Inflammatory macrophage treated with lipopolysaccharide for 4 hours (primary cell): ENCODE data around the gene ZNF784.

Experiments used
- DNase-seq: peaks from one replicate; pipeline ENCODE4 v3.0.0-alpha.2; 2020

The ZNF784 gene, protein sequence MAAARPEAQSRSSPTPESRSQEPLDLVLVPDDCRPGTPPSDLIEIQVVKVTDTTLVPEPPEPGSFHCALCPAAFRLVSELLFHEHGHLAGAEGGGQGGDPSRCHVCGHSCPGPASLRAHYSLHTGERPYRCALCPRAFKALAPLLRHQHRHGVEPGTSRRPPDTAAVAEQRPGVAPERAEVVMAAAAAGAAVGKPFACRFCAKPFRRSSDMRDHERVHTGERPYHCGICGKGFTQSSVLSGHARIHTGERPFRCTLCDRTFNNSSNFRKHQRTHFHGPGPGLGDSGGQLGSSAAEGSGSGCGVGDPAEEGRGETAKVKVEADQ

DNA sequence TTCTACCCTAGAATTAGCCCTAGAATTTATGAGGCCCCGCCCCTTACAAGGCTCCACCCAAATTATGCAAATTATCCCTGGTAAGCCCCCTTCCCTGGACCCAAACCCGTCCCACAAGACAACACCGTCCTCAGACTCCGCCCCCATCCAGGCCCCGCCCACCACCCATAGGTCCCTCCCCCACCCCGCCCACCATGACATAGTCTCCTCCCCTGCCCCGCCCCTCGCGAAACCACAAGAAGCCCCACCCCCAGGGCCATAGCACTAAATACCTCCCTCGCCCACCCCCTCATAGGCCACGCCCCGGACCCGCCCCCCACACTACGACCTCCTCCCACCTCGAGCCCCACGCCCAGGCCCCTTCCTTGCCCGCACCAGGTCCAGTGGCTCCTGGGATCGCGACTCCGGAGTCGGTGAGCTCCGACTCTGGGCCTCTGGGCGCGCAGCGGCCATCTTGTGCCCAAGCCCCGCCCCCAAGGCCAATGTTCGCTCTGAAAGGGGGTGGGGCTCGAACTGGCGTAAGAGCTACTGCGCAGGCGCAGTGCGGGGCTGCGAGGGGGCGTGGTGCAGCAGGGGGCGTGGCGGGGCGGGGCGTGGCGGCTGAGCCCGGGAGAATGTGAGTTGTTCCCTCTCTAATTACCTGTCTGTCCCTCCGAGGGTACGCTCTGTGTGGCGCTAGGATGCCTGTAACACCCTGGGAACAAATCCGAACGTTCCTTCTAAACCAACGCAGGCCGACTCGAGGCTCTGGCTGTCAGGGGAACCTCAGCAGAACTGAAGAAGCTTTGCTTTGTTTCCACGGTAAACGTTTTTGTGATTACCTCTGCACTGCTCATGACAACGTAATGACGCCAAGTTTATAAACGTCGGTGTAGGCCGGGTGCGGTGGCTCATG, at the start of gene ZNF784:
Gene ZNF784, minus strand, starts transcription at position 458 of the 895 bp plus-strand sequence. Its CDS starts 5 bp downstream, at position 453.
- peak; percentile 94 for DNase-seq

DNA sequence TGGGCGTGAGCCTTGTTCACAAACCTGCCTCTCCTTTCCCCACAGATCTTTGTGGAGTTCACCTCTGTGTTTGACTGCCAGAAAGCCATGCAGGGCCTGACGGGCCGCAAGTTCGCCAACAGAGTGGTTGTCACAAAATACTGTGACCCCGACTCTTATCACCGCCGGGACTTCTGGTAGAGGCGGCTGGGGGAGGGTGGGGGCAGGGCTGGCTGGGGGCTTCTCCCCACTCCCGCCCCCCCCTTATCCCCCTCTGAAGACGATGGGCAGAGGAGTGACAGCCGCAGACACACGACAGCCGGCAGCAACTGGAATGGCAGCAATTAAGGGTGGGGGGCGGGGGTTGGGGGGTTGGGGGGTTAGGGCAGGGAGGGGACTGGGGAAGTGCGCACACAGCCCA, 49.5 kb upstream of the ZNF784 start:
- DNase-seq: no peak

DNA sequence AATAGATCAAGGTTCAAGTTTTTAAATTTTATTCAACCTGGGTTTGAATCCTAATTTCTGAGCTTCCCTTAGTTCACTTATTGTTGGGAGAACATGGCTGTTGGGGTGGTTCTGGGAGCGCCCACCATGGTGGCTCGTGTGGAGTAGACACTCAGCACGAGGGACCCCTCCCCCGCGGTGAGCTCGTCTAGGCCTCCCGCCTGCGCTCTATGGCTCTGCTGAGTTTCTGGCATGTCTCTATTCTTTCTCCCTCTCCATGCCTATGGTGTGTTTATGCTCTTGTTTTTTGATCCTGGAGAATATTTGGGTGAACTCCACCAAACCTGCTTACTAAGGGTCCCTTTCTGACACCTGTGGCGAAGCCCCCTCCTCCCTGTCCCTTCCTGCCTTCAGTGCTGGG, 49.1 kb upstream of the ZNF784 start:
- DNase-seq: no peak

DNA sequence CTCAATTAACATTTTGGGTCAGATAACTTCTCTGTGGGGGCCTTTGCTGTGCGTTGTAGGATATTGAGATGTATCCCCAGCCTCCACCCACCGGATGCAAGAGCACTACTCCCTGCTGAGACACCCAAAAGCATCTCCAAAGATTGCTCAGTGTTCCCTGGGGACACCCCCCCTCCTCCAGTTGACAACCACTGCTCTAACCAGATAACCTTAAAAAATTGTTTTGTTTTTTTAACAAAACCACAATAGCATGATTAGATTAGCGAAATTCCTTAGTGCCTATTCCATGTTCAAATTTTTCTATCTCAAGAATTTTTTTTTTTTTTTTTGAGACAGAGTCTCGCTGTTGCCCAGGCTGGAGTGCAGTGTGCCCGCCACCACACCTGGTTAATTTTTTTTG, 48.1 kb upstream of the ZNF784 start:
- no peak for DNase-seq

DNA sequence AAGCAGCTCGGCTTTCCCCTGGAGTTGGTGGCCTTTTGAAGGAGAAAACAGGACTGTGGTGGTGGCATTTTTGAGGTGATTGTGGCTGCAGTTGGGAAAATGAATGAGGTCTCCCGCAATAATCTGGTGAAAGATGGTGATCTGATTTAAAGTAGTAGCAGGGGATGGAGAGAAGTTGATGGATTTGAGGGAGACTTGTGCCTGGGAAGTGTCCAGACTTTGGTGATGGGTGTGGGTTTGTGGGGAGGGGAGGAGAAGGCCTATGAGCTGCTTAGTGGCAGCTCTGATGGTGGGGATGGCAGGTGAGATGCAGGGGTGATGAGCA, 46.6 kb upstream of the ZNF784 start:
- DNase-seq: no peak

DNA sequence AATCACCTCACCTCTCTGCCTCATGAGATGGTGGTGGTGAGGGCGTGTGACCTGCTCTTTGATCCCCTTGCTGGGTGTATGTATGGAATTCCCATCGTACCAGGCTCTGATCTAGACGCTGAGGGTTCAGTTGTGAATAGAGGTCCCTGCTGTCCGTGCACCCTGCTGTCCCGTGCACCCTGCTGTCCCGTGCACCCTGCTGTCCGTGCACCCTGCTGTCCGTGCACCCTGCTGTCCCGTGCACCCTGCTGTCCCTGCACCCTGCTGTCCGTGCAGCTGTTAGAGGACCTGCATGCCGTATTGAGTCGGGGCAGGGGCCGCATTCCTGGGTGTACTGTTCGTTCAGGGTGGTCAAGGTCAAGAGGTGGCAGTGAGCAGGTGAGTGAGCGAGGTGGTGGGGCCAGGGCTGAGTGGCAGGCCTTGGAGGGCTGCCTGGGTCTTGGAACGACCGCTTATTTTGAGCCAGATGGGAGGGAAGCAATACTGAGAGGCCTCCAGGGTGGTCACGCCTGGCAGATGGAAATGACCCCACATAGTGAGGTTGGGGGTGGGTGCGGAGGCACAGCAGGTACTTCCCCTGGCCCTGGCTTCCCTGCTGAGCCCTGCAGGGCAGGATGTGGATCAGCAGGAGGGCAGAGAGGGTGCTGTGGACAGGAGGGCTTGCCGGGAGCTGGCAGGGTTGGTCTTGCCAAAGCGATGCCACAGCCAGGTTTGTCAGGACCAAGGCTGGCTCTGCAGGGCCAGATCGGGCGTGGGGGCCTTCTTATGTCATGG, 46.1 kb upstream of the ZNF784 start:
- DNase-seq: no peak

DNA sequence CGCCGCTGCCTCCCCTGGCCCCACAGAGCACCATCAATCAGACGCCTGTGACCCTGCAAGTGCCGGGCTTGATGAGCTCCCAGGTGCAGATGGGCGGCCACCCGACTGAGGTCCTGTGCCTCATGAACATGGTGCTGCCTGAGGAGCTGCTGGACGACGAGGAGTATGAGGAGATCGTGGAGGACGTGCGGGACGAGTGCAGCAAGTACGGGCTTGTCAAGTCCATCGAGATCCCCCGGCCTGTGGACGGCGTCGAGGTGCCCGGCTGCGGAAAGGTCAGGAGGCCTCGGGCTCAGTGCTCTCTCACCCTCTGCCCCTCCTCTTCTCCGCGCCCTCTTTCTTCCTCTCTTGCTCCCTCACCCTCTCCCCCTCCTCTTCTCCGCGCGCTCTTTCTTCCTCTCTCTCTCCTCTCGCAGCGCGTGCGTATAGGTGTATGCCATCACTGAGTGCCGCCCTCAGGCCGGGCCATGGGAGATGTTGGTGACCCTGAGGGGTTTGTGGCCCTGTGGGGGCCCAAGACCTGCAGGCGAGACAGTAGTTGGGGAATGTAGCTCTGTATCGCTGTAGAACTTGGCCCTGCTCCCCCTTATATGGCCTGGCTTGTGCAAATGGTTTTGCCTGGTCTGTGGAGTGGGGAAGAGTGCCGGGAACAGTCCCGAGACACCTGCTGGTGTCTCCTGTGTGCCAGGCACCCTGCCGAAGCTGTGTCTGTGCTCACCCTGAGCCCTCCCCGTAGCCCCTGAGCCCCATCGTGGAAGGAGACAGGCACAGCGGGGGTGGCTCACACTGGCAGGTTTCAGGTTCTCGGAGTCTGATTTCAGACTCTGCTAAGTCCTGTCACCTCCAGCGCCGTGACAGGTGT, 45.3 kb upstream of the ZNF784 start:
- DNase-seq: no peak

DNA sequence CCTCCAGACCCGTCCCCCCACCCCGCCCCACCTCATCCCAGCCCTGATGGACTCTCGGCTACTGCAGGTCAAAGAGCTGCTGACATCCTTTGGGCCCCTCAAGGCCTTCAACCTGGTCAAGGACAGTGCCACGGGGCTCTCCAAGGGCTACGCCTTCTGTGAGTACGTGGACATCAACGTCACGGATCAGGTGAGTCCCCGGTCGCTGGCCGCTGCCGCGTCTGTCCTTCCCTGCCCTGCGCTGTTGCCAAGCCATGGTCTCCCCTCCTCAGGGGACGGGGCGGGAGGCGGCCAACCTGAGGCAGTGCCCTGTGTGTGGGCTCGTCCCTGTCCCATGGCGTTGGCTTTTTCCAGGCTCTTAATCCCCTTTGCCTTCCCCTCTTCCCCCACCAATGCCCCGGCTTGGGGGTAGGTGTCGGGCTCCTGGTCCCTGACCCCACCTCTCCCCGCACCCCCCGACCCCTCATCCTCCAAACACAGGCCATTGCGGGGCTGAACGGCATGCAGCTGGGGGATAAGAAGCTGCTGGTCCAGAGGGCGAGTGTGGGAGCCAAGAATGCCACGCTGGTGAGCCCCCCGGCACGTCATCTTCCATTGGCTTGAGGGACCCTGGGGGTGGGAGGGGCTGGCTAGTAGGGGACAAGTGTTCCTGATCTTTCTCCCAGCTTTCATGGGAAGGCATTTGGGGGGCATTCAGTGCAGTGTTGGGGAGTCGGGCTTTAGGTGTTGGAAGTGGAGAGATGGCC, 44.4 kb upstream of the ZNF784 start:
- DNase-seq: no peak

DNA sequence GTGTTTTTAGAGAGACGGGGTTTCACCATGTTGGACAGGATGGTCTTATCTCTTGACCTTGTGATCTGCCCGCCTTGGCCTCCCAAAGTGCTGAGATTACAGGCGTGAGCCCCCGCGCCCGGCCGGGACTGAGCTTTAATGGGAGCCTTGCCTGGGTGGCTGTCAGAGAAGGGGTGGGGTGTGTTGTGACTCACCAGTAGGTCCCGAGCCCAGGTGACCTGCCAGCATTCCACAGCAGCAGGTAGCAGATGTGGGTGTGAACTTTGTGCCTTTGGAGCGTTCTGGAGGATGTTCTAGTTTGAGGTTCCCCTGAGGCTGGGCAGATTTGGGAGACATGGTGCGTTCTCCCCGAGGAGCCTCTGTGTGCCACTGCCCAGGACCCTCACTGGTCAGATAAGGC, 43.6 kb upstream of the ZNF784 start:
- DNase-seq: no peak

DNA sequence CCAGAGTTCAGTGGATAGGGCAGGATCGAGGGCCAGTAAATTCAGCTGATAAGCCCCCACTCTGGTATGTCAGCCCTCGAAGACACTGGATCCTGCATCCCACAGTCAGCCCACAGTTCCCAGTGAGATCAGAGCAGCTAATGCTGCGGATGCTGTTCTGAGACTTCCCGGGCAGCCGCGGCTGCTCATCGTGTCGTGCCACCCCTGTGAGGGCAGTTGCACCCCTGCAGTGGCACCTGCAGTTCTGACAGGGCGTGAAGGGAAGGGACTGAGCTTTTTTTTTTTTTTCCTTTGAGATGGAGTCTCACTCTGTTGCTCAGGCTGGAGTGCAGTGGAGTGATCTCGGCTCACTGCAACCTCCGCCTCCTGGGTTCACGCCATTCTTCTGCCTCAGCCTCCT, 43.1 kb upstream of the ZNF784 start:
- DNase-seq: no peak

DNA sequence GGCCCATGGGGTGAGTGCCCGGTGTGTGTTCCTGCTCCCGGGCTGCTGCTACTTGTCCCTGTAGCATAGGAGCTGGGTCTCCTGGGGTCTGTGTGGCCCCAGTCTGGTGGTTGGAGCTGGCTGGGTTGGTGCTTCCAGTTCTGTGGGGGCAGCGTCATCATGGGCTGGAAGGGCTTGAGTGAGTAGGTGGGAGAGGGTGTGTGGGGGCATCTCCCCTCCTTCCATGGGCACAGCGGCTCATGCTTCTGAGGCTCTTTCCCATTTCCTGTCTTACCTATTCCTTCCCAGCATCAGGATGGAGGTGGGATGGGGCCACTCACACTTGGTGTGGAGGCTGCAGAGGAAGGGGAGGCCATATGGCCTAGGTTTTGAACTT, 42.6 kb upstream of the ZNF784 start:
- DNase-seq: no peak

DNA sequence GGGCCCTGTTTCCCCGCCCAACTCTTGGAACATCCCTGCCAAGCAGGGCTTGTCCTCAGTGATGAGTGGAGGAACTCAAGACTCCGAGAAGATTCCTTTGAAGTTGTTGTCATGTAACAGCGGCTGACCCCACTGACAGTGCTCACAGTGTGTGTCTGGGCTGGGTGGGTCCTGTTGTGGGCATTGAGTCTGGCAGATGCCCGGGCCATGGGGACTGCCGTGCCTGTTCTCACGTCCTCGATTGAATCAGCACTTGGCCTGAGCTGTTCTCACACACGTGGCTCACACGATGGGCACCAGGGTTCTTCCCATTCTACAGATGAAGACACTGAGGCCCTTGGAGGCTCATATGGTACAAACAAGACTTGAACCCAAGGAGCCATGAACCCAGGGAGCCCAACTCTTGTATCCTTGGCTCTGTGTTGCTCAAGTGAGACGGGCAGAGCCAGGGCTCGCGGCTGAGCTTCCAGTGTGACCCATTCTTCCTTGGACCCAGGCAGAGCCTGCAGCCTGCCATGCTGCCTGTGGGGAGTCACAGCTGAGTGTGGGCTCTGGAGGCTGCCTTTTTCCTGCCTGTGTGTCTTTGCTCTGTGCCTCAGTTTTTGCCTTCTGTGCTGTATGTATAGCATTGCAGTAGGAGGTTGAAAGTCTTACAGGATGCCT, 42.1 kb upstream of the ZNF784 start:
- no peak for DNase-seq

DNA sequence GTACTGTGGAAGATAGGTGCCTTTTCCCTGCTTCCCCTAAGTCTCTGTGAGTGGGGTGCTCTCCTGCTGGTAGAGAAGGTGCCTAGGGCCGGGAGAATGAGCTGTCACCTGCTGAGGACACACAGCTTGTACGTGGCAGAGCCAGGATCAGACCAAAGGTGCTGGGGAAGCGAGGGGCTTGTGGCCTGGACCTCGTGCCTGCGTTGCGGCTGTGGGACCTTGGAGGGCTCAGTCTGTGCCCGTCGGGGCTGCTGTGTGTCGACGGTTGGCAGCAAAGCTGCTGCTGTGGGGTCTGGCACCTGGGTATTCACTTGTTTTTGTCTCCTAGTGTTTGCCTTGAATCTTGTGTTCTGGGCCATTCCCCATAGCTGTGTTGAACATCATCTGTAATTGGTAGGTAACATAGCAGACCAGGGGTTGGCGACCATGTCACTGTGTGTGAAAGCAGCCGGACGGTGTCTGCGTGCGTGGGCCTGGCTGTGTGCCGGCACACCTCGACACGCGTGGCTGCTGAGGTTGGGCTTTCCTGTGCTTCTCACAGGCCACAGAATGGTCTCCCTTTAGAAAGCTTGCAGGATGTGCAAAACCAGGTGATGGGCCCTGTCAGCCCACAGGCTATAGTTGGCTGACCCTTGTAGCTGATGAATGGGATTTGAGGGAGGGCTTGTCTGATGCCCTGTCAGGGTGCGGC, 39.6 kb upstream of the ZNF784 start:
- DNase-seq: no peak

DNA sequence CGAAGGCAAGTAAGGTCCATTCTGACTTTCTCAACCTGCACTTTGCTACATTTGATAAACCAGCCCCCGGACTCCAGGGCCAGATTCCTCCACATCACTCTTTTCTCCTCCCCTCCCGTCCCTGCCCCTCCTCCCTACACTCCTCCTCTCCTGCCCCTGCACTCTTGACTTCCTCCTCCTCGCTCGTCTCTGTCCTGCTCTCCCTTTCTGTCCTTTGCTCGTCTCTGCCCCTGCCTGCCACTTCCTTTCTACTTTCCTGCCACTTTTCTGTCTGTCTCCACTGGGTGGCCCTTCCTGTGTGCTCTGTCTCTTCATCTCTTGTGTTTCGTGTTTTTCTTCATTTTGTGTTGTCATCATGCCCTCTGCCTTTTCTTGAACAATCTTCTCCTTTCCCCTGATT, 37.5 kb upstream of the ZNF784 start:
- no peak for DNase-seq

DNA sequence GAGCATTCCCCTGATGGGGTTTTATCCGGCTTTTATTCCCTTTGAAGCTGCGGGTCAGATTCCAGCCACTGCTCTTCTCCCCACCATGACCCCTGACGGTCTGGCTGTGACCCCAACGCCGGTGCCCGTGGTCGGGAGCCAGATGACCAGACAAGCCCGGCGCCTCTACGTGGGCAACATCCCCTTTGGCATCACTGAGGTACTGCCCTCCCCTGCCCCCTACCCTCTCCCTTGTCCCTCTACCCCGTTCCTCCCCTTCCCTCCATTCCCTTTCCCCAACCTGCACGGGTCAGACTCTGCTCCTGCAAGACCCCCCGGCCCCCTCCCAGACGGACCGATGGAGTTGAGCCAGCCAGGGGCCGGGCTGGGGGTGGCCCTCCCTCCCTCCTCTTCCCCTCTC, 36.6 kb upstream of the ZNF784 start:
- DNase-seq: no peak

DNA sequence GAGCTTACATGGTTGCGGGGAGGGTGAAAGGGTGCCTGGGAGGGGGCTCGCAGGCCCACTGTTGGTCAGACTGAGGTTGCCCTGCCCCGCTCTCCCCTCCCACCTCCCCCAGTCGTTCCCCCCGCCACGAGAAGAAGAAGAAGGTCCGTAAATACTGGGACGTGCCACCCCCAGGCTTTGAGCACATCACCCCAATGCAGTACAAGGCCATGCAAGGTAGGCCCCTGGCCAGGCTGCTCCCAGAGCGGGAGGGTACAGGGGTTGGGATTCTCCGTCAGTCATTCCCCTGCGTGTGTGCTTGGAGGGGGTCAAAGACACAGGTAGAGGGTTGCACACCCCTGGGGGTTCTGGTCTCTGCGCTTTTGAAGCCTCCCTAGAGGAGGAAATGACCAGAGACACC, 36.0 kb upstream of the ZNF784 start:
- DNase-seq: no peak

DNA sequence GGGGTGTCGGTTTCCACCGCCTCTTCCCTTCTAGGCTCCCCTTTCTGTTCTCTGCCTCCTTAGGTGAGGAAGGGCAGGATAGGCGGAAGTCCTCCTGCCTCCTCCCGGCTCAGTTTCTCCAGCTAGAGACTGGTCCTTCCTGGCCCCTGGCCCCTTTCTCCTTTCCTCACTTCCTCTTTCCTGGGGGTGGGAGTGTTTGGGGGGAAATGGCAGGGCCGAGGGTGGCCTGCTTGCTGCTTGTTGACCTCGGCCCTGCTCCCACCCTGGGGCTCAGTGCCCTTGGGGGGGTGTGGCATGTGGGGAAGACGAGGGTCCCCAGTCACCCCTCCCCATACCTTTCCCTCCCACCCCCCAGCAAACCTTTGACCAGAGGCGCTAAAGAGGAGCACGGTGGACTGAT, 35.5 kb upstream of the ZNF784 start:
- no peak for DNase-seq

DNA sequence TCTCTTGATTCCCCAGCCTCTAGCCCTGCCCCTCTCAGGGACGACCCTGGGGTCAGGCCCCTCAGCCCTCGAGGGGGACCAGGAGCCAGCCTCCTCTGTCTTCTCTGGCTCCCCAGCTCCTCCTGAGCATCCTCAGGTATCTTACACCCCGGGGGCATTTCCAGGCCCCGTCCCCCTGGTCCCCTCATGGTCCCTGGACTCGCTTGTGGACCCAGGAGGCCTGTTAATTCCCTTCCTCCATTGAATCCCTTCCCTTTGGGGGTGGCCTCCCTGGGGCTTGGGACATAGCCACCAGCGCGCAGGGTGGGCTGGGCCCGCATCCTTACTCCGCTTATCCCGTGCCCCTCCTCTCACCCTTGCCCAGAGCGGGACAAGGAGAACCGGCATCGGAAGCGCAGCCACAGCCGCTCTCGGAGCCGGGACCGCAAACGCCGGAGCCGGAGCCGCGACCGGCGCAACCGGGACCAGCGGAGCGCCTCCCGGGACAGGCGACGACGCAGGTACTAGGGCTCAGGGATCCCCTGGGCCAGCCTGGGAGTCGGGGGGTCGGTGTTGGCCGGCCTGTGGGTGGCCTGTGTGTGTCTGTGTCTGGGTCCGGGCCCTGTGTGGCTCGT, 34.6 kb upstream of the ZNF784 start:
- DNase-seq: no peak

DNA sequence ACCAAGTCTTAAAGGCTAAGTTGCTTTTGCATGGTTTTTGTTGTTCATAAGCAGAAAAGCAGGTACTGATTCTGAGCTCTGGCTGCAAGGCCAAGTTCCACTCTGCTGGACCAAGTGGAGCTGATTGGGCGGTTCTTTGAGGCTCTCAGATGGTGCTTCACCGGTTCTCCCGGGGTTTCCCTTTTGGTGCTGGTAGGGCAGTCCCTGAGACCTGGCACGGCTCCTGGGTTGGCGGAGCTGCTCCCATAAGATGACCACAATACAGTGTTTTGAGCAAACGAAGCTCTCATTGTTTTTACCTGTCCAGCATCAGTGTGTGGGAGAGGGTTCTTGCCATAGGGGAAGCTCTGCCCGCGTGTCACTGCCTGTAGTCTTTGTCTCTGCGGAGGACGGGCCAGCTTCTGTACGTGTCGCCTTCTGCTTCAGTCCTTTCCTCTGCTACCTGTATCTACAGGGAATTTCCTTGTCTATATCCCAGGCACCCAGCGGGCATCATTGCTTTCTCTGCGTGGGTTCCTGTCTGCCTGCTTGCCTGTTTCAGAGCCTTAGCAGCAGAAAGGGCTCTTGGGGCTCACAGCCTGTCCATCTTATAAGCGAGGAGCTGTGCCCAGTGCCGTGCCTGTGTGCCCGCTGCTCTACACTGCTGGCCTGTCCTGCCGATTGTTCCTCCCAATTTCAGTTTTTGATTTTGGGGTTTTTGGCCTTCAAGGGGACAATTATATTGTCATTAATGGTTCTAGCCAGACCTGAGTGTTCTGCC, 32.8 kb upstream of the ZNF784 start:
- DNase-seq: no peak

DNA sequence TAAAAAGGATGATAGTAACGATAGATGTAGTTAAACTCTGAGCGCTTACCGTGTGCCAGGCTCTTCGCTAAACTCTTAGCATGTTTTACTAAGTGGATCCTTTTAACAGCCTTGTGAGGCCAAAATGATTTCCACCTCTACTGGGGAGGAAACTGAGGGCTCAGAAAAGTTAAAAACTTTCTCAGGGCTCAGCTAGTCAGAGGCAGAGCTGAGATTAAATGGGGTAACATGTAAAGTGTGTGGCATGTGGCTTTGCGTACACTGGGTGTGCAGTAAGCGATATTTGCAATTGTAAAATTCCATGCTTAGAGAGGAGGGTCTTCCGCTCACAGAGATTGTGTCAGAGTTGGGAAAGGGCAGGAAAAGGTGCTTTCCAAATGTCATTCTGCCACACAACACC, 32.2 kb upstream of the ZNF784 start:
- no peak for DNase-seq
